ENCODE measurements around the gene SPACA6. TPM values are rescaled to one million over a fixed set of nuclear protein-coding genes. Genes with fewer than 3 reads are reported as not detected.
A peak's percentile ranks its signal among the peaks of the same experiment; 100 is the strongest.

Gene SPACA6
- total and polyA plus RNA-seq, 12 donors: 2.2 to 291 (median 25.2) TPM

DNA sequence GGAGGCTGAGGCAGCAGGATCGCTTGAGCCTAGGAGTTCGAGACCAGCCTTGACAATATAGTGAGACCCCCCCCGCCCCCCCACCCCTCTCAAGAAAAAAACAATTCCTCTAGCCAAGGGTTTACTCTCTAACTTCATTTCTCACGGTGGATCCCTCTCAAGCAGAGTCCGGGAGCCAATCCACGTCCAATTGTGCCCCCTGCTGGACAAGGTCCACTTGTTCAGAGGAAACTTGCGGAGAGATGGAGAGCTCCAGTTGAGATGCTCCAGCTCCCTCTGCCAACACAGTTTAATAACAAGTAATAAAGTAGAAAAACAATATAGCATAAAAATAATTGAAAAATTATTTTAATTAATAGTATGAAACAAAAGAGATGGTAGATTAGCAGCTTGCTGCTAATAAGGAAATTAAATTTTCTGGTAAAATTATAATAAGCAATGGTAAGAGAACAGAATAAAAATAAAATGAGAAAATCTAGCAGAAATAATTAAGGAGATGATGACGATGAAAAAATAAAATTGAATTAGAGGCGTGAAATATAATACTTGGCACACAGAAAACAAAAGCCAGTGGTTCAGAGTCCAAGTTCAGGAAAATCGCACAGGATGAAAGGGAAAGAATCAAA is 32.0 kb upstream of the SPACA6 start:
- TF ChIP-seq POLR2A (IDR thresholded peaks at IDR 0.05): no peak
- TF ChIP-seq, protein P1, sequence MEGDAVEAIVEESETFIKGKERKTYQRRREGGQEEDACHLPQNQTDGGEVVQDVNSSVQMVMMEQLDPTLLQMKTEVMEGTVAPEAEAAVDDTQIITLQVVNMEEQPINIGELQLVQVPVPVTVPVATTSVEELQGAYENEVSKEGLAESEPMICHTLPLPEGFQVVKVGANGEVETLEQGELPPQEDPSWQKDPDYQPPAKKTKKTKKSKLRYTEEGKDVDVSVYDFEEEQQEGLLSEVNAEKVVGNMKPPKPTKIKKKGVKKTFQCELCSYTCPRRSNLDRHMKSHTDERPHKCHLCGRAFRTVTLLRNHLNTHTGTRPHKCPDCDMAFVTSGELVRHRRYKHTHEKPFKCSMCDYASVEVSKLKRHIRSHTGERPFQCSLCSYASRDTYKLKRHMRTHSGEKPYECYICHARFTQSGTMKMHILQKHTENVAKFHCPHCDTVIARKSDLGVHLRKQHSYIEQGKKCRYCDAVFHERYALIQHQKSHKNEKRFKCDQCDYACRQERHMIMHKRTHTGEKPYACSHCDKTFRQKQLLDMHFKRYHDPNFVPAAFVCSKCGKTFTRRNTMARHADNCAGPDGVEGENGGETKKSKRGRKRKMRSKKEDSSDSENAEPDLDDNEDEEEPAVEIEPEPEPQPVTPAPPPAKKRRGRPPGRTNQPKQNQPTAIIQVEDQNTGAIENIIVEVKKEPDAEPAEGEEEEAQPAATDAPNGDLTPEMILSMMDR (IDR thresholded peaks at IDR 0.05): peak; percentile 42 to 63 (median 48)
- H3K27me3 ChIP-seq: peaks cover 11% of the 10 kb centered on the region
- no peak overlapping the region for H3K27ac ChIP-seq
- 9 to 22% (median 13%) methylated on average over 6 to 10 of the region's 10 CpGs for WGBS, 4 donors
- H3K36me3 ChIP-seq (replicated peaks in 1 of 2): no peaks in the 10 kb centered on the region
- intact Hi-C loops (cut with DNase I): no loop called here
- H3K4me1 ChIP-seq (replicated peaks in 1 of 2): peaks cover 0 to 8% of the 10 kb centered on the region in 2 donors
- H3K9me3 ChIP-seq (replicated peaks in 1 of 3): no peaks in the 10 kb centered on the region
- H3K4me3 ChIP-seq: no peak overlapping the region
- DNase-seq: peak; percentile 67 to 87 (median 84)

DNA sequence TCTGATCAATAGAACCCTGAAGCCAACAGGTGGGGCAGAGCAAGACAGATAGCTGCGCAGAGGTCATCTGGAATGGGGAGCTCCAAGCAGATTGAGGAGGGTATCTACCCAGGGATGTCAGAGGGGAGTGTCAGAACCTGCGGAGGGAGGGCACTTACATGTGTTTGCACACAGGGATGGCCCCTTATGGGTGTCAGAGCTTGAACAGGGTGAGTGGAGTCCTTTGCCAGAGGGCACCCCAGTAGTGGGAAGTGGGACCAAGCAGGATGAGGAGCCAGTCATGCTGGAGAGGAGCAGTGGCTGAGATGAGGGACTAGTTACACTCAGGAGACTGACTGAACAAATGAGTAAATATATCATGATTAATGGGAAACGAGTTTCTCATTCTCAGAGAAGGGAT is 29.5 kb upstream of the SPACA6 start:
- Histone ChIP-seq H3K27ac (no peak overlapping the region), H3K27me3 (peaks cover 11% of the 10 kb centered on the region), H3K4me3 (no peak overlapping the region), H3K36me3 (replicated peaks in 1 of 2) (no peaks in the 10 kb centered on the region), H3K4me1 (replicated peaks in 1 of 2) (no peaks in the 10 kb centered on the region), H3K9me3 (replicated peaks in 1 of 3) (no peaks in the 10 kb centered on the region)
- intact Hi-C loops (cut with DNase I): no loop called here
- WGBS, 4 donors: 48 to 64% (median 52%) methylated on average over 3 of the region's 3 CpGs
- DNase-seq: no peak
- no peak for TF ChIP-seq POLR2A (IDR thresholded peaks at IDR 0.05)
- TF ChIP-seq, protein P1 (IDR thresholded peaks at IDR 0.05): no peak

DNA sequence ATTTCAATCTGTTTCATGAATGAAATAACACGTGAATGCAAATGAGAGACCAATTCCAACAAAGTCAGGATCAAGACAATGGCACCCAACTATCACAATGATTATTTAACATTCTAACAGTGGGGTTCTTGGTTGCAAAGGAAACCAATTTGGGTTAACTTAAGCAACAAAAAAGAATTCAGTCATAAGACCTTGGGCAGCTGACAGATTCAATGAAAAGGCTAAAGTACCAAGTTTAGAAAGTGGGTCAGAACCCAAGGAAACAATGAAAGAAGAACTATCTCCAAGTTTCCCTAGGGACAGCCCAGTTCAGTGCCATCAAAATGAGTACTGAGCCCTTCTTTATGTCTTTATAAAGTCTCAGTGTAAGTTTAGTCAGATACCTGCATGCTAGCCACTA is 29.0 kb upstream of the SPACA6 start:
- DNase-seq: no peak
- Histone ChIP-seq H3K36me3 (replicated peaks in 1 of 2) (no peaks in the 10 kb centered on the region), H3K9me3 (replicated peaks in 1 of 3) (no peaks in the 10 kb centered on the region), H3K27ac (no peak overlapping the region), H3K4me1 (replicated peaks in 1 of 2) (no peaks in the 10 kb centered on the region), H3K27me3 (peaks cover 11% of the 10 kb centered on the region), H3K4me3 (no peak overlapping the region)
- WGBS, 4 donors: 18 to 45% (median 23%) methylated on average over 1 of the region's 1 CpG
- intact Hi-C loops (cut with DNase I): no loop called here
- TF ChIP-seq POLR2A (IDR thresholded peaks at IDR 0.05): no peak

DNA sequence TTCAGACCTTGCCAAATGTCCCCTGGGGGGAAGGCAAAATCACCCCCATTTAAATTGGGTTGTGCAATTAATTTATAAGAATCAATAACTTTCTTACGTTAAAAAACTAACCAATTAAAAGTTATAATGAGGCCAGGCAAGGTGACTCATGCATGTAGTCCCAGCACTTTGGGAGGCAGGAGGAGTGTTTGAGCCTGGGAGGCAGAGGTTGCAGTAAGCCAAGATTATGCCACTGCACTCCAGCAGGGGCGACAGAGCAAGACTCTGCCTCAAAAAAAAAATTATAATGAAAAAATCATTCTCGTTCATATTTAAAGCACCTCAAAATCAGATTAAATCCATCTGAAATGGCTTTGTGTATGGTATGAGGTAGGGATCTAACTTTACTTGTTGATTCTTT is 28.1 kb upstream of the SPACA6 start:
- 50 to 56% (median 54%) methylated on average over 3 of the region's 3 CpGs for WGBS, 4 donors
- no peaks in the 10 kb centered on the region for H3K9me3 ChIP-seq (replicated peaks in 1 of 3)
- intact Hi-C loops (cut with DNase I): no loop called here
- H3K4me1 ChIP-seq (replicated peaks in 1 of 2): no peaks in the 10 kb centered on the region
- no peak for DNase-seq
- no peak overlapping the region for H3K27ac ChIP-seq
- no peaks in the 10 kb centered on the region for H3K36me3 ChIP-seq (replicated peaks in 1 of 2)
- H3K27me3 ChIP-seq: peaks cover 11% of the 10 kb centered on the region
- no peak overlapping the region for H3K4me3 ChIP-seq
- TF ChIP-seq POLR2A (IDR thresholded peaks at IDR 0.05): no peak
- TF ChIP-seq, protein P1 (IDR thresholded peaks at IDR 0.05): no peak

DNA sequence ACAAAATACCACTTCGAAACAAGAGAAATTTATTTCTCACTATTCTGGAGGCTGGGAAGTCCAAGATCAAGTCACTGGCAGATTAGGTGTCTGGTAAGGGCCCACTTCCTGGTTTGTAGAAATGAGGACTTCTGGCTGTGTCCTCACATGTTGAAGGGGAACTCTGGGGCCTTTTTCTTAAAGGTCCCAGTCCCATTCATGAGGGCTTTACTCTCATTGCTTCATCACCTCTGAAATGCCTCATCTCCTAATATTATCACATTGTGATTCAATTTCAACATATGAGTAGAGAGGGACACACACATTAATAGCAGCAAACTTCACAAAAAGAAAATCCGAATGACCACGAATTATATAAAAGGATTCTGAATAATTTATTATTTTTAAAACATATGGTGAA is 24.9 kb upstream of the SPACA6 start:
- peaks cover 3% of the 10 kb centered on the region for H3K27me3 ChIP-seq
- H3K27ac ChIP-seq: no peak overlapping the region
- intact Hi-C loops (cut with DNase I): no loop called here
- no peak overlapping the region for H3K4me3 ChIP-seq
- H3K9me3 ChIP-seq (replicated peaks in 1 of 3): no peaks in the 10 kb centered on the region
- no peaks in the 10 kb centered on the region for H3K36me3 ChIP-seq (replicated peaks in 1 of 2)
- TF ChIP-seq, protein P1 (IDR thresholded peaks at IDR 0.05): no peak
- TF ChIP-seq POLR2A (IDR thresholded peaks at IDR 0.05): no peak
- no peak for DNase-seq
- H3K4me1 ChIP-seq (replicated peaks in 1 of 2): no peaks in the 10 kb centered on the region
- 51 to 80% (median 65%) methylated on average over 3 of the region's 3 CpGs for WGBS, 4 donors
